ENCODE data around the gene CDC42BPA. TPM values are rescaled to one million over a fixed set of nuclear protein-coding genes. Genes with fewer than 3 reads are reported as not detected.
"Not testable (repeated sequence)": the region's sequence is repeated elsewhere in the genome, so short reads cannot be mapped to it uniquely, and the experiment has no call there.

CDC42BPA gene
- total RNA-seq, 1 experiment from 2014 or later, result 30.1 TPM

DNA sequence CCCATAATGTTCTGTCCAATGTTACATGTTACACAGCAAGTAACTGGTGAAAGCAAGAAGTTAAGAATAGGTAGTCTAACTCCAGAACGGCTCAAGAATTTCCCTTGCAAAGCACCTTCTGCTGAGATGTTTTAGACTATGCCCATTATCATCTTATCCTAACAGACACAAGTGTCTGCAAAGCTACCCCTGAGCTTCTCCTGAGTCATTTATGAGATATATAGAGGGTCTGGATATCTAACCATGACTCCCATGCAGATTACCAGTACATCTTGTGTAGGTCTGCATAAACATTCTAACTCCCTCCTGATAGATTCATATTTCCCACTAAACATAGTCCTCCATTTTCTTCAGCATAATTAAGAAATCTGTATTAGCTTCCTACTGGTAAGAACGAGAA, 206.5 kb downstream of the CDC42BPA start:
- Histone ChIP-seq H4K20me1 (ENCODE audit: control insufficient read depth, insufficient read depth, insufficient read length) (no peaks in the 10 kb centered on the region), H3K18ac (ENCODE audit: insufficient read length, low read depth, low read length) (no peak overlapping the region), H2AFZ (ENCODE audit: low read length) (no peak overlapping the region), H3K9me3 (ENCODE audit: control insufficient read depth, low read depth, low read length) (no peaks in the 10 kb centered on the region), H2BK20ac (ENCODE audit: low read depth, low read length, poor library complexity, severe bottlenecking) (no peak overlapping the region), H3K23me2 (ENCODE audit: insufficient read length, low read depth, low read length, poor library complexity, severe bottlenecking) (no peaks in the 10 kb centered on the region), H3K14ac (ENCODE audit: insufficient read depth, low read length) (no peak overlapping the region), H4K8ac (replicated peaks; ENCODE audit: insufficient read length, low read depth, low read length) (no peak overlapping the region), H2AK5ac (ENCODE audit: insufficient read length, low read length) (no peak overlapping the region), H3K27me3 (ENCODE audit: insufficient read depth, low read length) (no peaks in the 10 kb centered on the region), H3K4ac (ENCODE audit: low read depth, low read length) (no peak overlapping the region), H3K79me2 (ENCODE audit: insufficient read depth, low read length) (no peaks in the 10 kb centered on the region), H4K5ac (ENCODE audit: insufficient read length, low read depth, low read length) (no peak overlapping the region), H2BK15ac (ENCODE audit: low read depth, low read length) (no peak overlapping the region), H3K4me1 (ENCODE audit: insufficient read depth, low read length) (no peaks in the 10 kb centered on the region), H3K56ac (ENCODE audit: insufficient read length, low read depth, low read length) (no peak overlapping the region), H2BK5ac (ENCODE audit: insufficient read length, low read length) (no peak overlapping the region), H2BK120ac (ENCODE audit: low read depth, low read length, poor library complexity, severe bottlenecking) (no peak overlapping the region), H4K91ac (ENCODE audit: insufficient read length, low read depth, low read length) (no peak overlapping the region), H3K4me2 (ENCODE audit: insufficient read depth, insufficient read length, low read length) (no peak overlapping the region), H3K9ac (ENCODE audit: extremely low read depth, insufficient read length, low read length) (no peak overlapping the region), H2BK12ac (ENCODE audit: insufficient read length, low read depth, low read length) (no peak overlapping the region), H3K23ac (ENCODE audit: insufficient read length, low read depth, low read length) (no peak overlapping the region), H3K79me1 (ENCODE audit: insufficient read depth, low read depth, low read length, poor library complexity, severe bottlenecking) (no peaks in the 10 kb centered on the region), H3T11ph (ENCODE audit: low read length) (no peak overlapping the region), H3K27ac (ENCODE audit: insufficient read length, low read depth, low read length) (no peak overlapping the region)
- H3K27me3 Mint-ChIP-seq (ENCODE audit: low read depth), result no peaks in the 10 kb centered on the region
- H3K36me3 Mint-ChIP-seq (ENCODE audit: insufficient read depth in 1 of 3, low read depth in 3 of 3), result peaks cover 5 to 16% (median 8%) of the 10 kb centered on the region in 3 experiments; a peak in 6 of 7 replicates
- no peaks in the 10 kb centered on the region for H3K9me3 Mint-ChIP-seq
- H3K4me3 Mint-ChIP-seq, result no peak overlapping the region
- no peaks in the 10 kb centered on the region for H3K4me1 Mint-ChIP-seq
- TF ChIP-seq, protein P1, sequence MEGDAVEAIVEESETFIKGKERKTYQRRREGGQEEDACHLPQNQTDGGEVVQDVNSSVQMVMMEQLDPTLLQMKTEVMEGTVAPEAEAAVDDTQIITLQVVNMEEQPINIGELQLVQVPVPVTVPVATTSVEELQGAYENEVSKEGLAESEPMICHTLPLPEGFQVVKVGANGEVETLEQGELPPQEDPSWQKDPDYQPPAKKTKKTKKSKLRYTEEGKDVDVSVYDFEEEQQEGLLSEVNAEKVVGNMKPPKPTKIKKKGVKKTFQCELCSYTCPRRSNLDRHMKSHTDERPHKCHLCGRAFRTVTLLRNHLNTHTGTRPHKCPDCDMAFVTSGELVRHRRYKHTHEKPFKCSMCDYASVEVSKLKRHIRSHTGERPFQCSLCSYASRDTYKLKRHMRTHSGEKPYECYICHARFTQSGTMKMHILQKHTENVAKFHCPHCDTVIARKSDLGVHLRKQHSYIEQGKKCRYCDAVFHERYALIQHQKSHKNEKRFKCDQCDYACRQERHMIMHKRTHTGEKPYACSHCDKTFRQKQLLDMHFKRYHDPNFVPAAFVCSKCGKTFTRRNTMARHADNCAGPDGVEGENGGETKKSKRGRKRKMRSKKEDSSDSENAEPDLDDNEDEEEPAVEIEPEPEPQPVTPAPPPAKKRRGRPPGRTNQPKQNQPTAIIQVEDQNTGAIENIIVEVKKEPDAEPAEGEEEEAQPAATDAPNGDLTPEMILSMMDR (conservative IDR thresholded peaks at IDR 0.05), result no peak
- DNase-seq, result no peak
- no CpG with 5 or more reads among the region's 2 CpGs for WGBS (ENCODE audit: extremely low coverage, insufficient read length, low lambda C conversion rate)
- no peak overlapping the region for H3K27ac Mint-ChIP-seq

DNA sequence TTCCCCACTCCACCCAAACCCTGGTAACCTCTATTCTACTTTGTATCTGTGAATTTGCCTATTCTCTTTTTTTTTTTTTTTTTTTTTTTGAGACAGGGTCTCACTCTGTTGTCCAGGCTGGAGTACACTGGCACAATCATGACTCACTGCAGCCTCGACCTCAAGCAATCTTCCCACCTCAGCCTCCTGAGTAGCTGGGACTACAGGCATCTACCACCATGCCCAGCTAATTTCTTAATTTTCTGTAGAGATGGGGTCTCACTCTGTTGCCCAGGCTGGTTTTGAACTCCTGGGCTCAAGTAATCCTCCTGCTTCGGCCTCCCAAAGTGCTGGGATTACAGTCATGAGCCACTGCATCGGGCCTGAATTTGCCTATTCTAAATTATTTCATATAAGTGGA, 213.0 kb downstream of the CDC42BPA start:
- H4K20me1 ChIP-seq (ENCODE audit: control insufficient read depth, insufficient read depth, insufficient read length); H2BK12ac ChIP-seq (ENCODE audit: insufficient read length, low read depth, low read length); H3K27ac ChIP-seq (ENCODE audit: insufficient read length, low read depth, low read length); H2BK120ac ChIP-seq (ENCODE audit: low read depth, low read length, poor library complexity, severe bottlenecking); H3K23me2 ChIP-seq (ENCODE audit: insufficient read length, low read depth, low read length, poor library complexity, severe bottlenecking); H3K56ac ChIP-seq (ENCODE audit: insufficient read length, low read depth, low read length); H2BK5ac ChIP-seq (ENCODE audit: insufficient read length, low read length); H3K4me2 ChIP-seq (ENCODE audit: insufficient read depth, insufficient read length, low read length); H3K4me3 Mint-ChIP-seq; H4K5ac ChIP-seq (ENCODE audit: insufficient read length, low read depth, low read length); H2AFZ ChIP-seq (ENCODE audit: low read length); H3K4me1 Mint-ChIP-seq; H3K79me2 ChIP-seq (ENCODE audit: insufficient read depth, low read length); H4K8ac ChIP-seq (replicated peaks; ENCODE audit: insufficient read length, low read depth, low read length); H2AK5ac ChIP-seq (ENCODE audit: insufficient read length, low read length); H3K14ac ChIP-seq (ENCODE audit: insufficient read depth, low read length); H3K79me1 ChIP-seq (ENCODE audit: insufficient read depth, low read depth, low read length, poor library complexity, severe bottlenecking); DNase-seq; H3T11ph ChIP-seq (ENCODE audit: low read length); H3K27me3 ChIP-seq (ENCODE audit: insufficient read depth, low read length); H3K18ac ChIP-seq (ENCODE audit: insufficient read length, low read depth, low read length); H2BK15ac ChIP-seq (ENCODE audit: low read depth, low read length); H3K27me3 Mint-ChIP-seq (ENCODE audit: low read depth); H3K4me1 ChIP-seq (ENCODE audit: insufficient read depth, low read length); H4K91ac ChIP-seq (ENCODE audit: insufficient read length, low read depth, low read length); H3K23ac ChIP-seq (ENCODE audit: insufficient read length, low read depth, low read length); H3K27ac Mint-ChIP-seq; H2BK20ac ChIP-seq (ENCODE audit: low read depth, low read length, poor library complexity, severe bottlenecking); H3K9me3 Mint-ChIP-seq; H3K9me3 ChIP-seq (ENCODE audit: control insufficient read depth, low read depth, low read length); H3K4ac ChIP-seq (ENCODE audit: low read depth, low read length); H3K9ac ChIP-seq (ENCODE audit: extremely low read depth, insufficient read length, low read length): not testable (repeated sequence)
- no CpG with 5 or more reads among the region's 3 CpGs for WGBS (ENCODE audit: extremely low coverage, insufficient read length, low lambda C conversion rate)
- H3K36me3 Mint-ChIP-seq (ENCODE audit: insufficient read depth in 1 of 3, low read depth in 3 of 3), result peaks cover 10 to 13% (median 11%) of the 10 kb centered on the region in 3 experiments; a peak in 6 of 7 replicates

Measured in H9 (cell line).